ENCODE results near the gene PDZD2. TPM values are rescaled to one million over a fixed set of nuclear protein-coding genes. Genes with fewer than 3 reads are reported as not detected.

Gene PDZD2
- total and polyA plus RNA-seq, 2 experiments from 2014 or later: 0.21 TPM; not detected in 1

- H3F3A ChIP-seq (ENCODE audit: insufficient read depth): no peaks in the 10 kb centered on the region
- H3K27ac ChIP-seq: no peak overlapping the region
- no peak overlapping the region for H3K4me3 ChIP-seq
- no peaks in the 10 kb centered on the region for H4K20me1 ChIP-seq (ENCODE audit: insufficient read depth)
- no peaks in the 10 kb centered on the region for H3K4me1 ChIP-seq (ENCODE audit: insufficient read depth)
- 34 to 48% methylated on average over 4 of the region's 4 CpGs for WGBS, 2 experiments (ENCODE audit: low coverage in 1 of 2, low lambda C conversion rate in 2 of 2, missing lambda C conversion rate in 2 of 2)
- TF ChIP-seq EZH2 (IDR thresholded peaks at IDR 0.05; ENCODE audit: insufficient read depth, poor library complexity, severe bottlenecking) (no peak), EZH2phosphoT487 (IDR thresholded peaks at IDR 0.05; ENCODE audit: insufficient read depth, low read depth) (no peak)
- in situ Hi-C loops (cut with MboI): no loop called here
- no peaks in the 10 kb centered on the region for H3K36me3 ChIP-seq (ENCODE audit: low read depth)
- no peak for DNase-seq
- no peak overlapping the region for H3K9ac ChIP-seq
- no peaks in the 10 kb centered on the region for H3K9me3 ChIP-seq (ENCODE audit: low read depth)
- no peaks in the 10 kb centered on the region for H3K9me2 ChIP-seq (ENCODE audit: insufficient read depth)
- no peak overlapping the region for H3K4me2 ChIP-seq (ENCODE audit: unreplicated experiment)
- H2AFZ ChIP-seq: no peak overlapping the region
- no peaks in the 10 kb centered on the region for H3K79me2 ChIP-seq (ENCODE audit: insufficient read depth)
- H3K27me3 ChIP-seq (replicated peaks; ENCODE audit: insufficient read depth): 0 out of 2 replicates have a peak, but pooled peaks cover 3% of the 10 kb centered on the region
Measured at GRCh38 chr5:31623249-31623648, 15.7 kb upstream of the PDZD2 start.

DNA sequence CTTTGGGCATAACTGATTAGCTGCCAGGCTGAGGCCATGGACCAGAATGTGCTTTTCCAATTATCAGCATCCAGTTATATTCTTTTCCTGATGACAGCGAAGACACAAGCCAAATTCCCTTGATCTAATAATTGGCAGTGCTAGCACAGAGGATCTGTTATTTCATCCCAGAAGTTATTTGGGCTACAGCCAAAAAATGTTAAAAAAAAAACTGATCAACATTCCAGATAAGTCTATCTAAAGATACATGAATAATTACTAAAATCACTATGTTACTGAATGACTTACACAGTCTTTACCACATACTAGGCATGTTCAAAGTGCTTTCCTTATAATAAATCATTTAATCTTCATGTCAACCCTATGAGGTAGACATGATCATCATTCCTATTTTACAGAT is 13.5 kb upstream of the PDZD2 start:
- H2AFZ ChIP-seq: no peak overlapping the region
- no peak overlapping the region for H3K4me3 ChIP-seq
- no peaks in the 10 kb centered on the region for H3K4me1 ChIP-seq (ENCODE audit: insufficient read depth)
- H3K79me2 ChIP-seq (ENCODE audit: insufficient read depth): no peaks in the 10 kb centered on the region
- no peak overlapping the region for H3K9ac ChIP-seq
- 0 out of 2 replicates have a peak, but pooled peaks cover 3% of the 10 kb centered on the region for H3K27me3 ChIP-seq (replicated peaks; ENCODE audit: insufficient read depth)
- no peaks in the 10 kb centered on the region for H3K9me3 ChIP-seq (ENCODE audit: low read depth)
- H3K36me3 ChIP-seq (ENCODE audit: low read depth): no peaks in the 10 kb centered on the region
- H4K20me1 ChIP-seq (ENCODE audit: insufficient read depth): no peaks in the 10 kb centered on the region
- no peak overlapping the region for H3K4me2 ChIP-seq (ENCODE audit: unreplicated experiment)
- in situ Hi-C loops (cut with MboI): no loop called here
- 10 to 15% methylated on average over 1 of the region's 1 CpG for WGBS, 2 experiments (ENCODE audit: low coverage in 1 of 2, low lambda C conversion rate in 2 of 2, missing lambda C conversion rate in 2 of 2)
- DNase-seq: no peak
- TF ChIP-seq EZH2 (IDR thresholded peaks at IDR 0.05; ENCODE audit: insufficient read depth, poor library complexity, severe bottlenecking): no peak
- TF ChIP-seq EZH2phosphoT487 (IDR thresholded peaks at IDR 0.05; ENCODE audit: insufficient read depth, low read depth): no peak
- H3K9me2 ChIP-seq (ENCODE audit: insufficient read depth): no peaks in the 10 kb centered on the region
- no peaks in the 10 kb centered on the region for H3F3A ChIP-seq (ENCODE audit: insufficient read depth)
- H3K27ac ChIP-seq: no peak overlapping the region

DNA sequence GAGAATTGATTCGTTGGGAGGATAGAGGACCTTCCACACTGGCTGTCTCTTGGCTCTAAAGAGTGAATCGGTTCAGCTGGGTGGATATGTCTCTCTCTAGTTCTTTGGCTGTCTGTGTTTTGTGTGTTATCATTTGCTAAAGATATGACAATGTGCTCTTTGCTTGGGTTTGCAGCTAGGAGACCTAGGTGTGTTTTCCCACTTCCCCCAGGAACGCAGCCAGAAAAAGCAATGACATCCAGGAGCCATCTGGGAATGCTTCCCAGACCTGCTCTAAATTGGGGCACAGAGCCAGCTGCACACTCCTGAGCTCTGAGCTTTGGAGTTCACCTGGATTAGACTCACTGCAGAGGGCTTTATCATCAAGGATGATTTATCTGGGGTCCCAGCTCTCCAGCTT is 12.8 kb upstream of the PDZD2 start:
- Histone ChIP-seq H3K4me2 (ENCODE audit: unreplicated experiment) (no peak overlapping the region), H3K9ac (no peak overlapping the region), H3K9me3 (ENCODE audit: low read depth) (no peaks in the 10 kb centered on the region), H3K4me3 (no peak overlapping the region), H3K4me1 (ENCODE audit: insufficient read depth) (no peaks in the 10 kb centered on the region), H3K9me2 (ENCODE audit: insufficient read depth) (no peaks in the 10 kb centered on the region), H3F3A (ENCODE audit: insufficient read depth) (no peaks in the 10 kb centered on the region), H3K27me3 (replicated peaks; ENCODE audit: insufficient read depth) (0 out of 2 replicates have a peak, but pooled peaks cover 3% of the 10 kb centered on the region), H4K20me1 (ENCODE audit: insufficient read depth) (no peaks in the 10 kb centered on the region), H3K36me3 (ENCODE audit: low read depth) (no peaks in the 10 kb centered on the region), H3K79me2 (ENCODE audit: insufficient read depth) (no peaks in the 10 kb centered on the region), H2AFZ (no peak overlapping the region), H3K27ac (no peak overlapping the region)
- DNase-seq: no peak
- TF ChIP-seq EZH2 (IDR thresholded peaks at IDR 0.05; ENCODE audit: insufficient read depth, poor library complexity, severe bottlenecking): no peak
- no peak for TF ChIP-seq EZH2phosphoT487 (IDR thresholded peaks at IDR 0.05; ENCODE audit: insufficient read depth, low read depth)
- in situ Hi-C loops (cut with MboI): no loop called here
- 16 to 28% methylated on average over 3 of the region's 3 CpGs for WGBS, 2 experiments (ENCODE audit: low coverage in 1 of 2, low lambda C conversion rate in 2 of 2, missing lambda C conversion rate in 2 of 2)

GRCh38 chr5:31626604-31627234 is 12.2 kb upstream of the PDZD2 start:
- no peaks in the 10 kb centered on the region for H3K4me1 ChIP-seq (ENCODE audit: insufficient read depth)
- no peak overlapping the region for H3K4me2 ChIP-seq (ENCODE audit: unreplicated experiment)
- H3K9me2 ChIP-seq (ENCODE audit: insufficient read depth): no peaks in the 10 kb centered on the region
- H3K36me3 ChIP-seq (ENCODE audit: low read depth): no peaks in the 10 kb centered on the region
- no peak overlapping the region for H3K27ac ChIP-seq
- no peaks in the 10 kb centered on the region for H3K9me3 ChIP-seq (ENCODE audit: low read depth)
- TF ChIP-seq EZH2 (IDR thresholded peaks at IDR 0.05; ENCODE audit: insufficient read depth, poor library complexity, severe bottlenecking) (no peak), EZH2phosphoT487 (IDR thresholded peaks at IDR 0.05; ENCODE audit: insufficient read depth, low read depth) (no peak)
- no peak for DNase-seq
- no peak overlapping the region for H3K9ac ChIP-seq
- in situ Hi-C loops (cut with MboI): no loop called here
- no peaks in the 10 kb centered on the region for H3K79me2 ChIP-seq (ENCODE audit: insufficient read depth)
- H3K4me3 ChIP-seq: no peak overlapping the region
- 57 to 60% methylated on average over 11 of the region's 11 CpGs for WGBS, 2 experiments (ENCODE audit: low coverage in 1 of 2, low lambda C conversion rate in 2 of 2, missing lambda C conversion rate in 2 of 2)
- no peaks in the 10 kb centered on the region for H4K20me1 ChIP-seq (ENCODE audit: insufficient read depth)
- 0 out of 2 replicates have a peak, but pooled peaks cover 3% of the 10 kb centered on the region for H3K27me3 ChIP-seq (replicated peaks; ENCODE audit: insufficient read depth)
- no peak overlapping the region for H2AFZ ChIP-seq
- H3F3A ChIP-seq (ENCODE audit: insufficient read depth): no peaks in the 10 kb centered on the region
